ENCODE measurements around the gene CAPN3.

CAPN3 gene

DNA sequence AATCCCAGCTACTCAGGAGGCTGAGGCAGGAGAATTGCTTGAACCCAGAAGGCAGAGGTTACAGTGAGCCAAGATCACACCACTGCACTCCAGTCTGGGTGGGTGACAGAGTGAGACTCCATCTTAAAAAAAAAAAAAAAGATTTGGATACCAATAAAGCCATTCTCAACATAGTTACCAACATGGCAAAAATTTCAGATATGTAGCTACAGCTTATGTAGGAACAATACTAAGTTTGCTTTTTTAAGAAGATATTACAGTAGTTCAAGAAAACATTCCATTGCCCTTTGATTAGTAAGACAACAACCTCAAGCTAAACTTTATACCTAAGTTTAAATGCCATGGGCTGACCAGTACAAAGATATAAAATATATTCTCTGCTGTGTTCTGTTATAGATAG is 97.2 kb downstream of the CAPN3 start:
- no peak for DNase-seq (ENCODE audit: low spot score)

DNA sequence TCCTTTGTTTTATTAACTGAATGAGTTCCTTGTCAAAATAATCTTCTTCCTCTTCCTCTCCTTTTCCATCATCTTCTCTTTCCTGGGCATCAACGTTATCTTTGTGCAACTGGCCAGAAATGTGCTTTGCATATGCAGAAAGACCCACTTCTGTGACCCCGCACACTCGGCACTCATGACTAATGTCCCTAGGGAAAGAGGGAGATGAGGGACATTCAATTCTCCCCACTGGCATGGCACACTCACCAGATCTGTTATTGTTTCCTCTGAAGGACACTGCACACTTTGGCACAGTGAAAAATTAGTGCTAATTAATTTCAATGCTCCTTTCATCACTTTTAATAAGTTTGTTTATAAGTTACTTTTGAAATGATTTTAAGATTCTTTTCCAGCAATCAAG is 97.7 kb downstream of the CAPN3 start:
- DNase-seq (ENCODE audit: low spot score), result peak; percentile 39

DNA sequence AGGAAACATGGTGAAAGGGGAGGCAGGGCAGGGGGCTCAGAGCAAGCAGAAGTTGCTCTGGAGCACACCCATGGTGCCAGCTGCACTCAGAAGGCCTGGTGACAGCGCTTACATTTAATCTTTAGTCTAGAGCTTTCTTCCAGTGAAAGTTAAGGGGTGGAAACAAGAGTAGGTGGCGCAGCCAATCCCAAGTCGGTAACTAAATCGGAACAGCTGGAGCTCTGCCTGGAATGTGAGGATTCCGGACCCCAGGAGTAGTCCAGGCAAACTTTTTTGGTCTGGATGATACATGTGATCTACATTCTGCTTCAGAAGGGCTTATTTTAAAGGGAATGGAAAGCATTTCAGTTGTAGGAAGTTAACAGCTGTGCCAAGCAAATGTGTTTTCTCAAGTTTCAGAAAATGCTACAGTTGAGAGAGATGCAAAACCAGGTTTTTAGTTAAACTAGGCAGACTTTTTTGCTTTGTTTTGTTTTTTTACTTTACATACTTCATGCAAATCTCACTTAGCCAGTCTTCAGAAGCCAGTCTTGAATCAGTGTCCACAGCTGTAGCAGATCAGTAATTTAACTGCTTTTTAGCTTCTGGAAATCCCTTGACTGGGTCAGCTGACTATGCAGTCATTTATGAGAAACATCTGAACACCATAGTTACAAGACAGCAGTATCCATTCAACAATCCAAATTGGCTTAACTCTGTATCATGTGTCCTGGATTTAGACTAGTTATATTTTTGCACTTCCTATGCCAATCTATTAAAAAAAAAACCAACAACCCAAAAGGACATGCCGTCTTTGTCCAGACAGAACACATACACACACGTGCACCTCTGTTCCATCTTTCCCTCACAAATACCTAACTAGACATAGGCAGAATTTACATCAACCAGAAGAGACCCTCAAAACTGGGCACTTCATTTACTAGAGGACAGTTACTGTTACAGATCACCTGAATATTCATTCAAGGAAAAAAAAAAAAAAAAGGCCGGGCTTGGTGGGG is 98.4 kb downstream of the CAPN3 start:
- DNase-seq (ENCODE audit: low spot score), result peak; percentile 92

DNA sequence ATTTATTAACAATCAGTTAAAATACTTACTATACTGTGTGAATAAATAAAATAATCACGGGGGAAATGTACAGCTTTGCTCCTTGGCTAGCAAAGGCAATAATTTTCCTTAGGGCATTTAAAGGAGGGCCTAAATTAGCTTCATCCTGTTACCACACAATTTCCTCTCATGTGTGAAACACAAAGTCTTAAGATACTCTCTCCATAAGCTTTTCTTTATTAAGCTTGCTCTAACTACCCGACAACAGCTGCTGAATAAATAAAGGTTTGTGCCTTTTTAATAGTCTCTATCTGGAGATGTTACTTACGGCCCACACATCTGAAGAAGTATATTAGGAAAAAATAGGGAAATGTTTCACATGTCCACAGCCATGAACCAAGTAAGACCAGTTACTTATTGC is 102.0 kb downstream of the CAPN3 start:
- no peak for DNase-seq (ENCODE audit: low spot score)
